Neuron (in vitro differentiated cells): Measurements from ENCODE around the gene MAN1B1.

ENCODE experiments used
- H2AFZ ChIP-seq: one replicate; pipeline ENCODE4 v1.6.1; 2013; ENCODE audit warnings: low read depth, mild to moderate bottlenecking, inconsistent platforms, low read length, moderate library complexity
- H3K27me3 ChIP-seq: one replicate; pipeline ENCODE4 v1.6.1; 2013; ENCODE audit warnings: low read length; ENCODE audit not compliant: insufficient read depth
- H3K36me3 ChIP-seq: one replicate; pipeline ENCODE4 v1.6.1; 2013; ENCODE audit warnings: low read length; ENCODE audit not compliant: insufficient read depth
- H3K4me1 ChIP-seq: one replicate; pipeline ENCODE4 v1.6.1; 2013; ENCODE audit warnings: low read length; ENCODE audit not compliant: insufficient read depth
- H3K4me3 ChIP-seq: 2 replicates; pipeline ENCODE4 v1.5.1; 2013; ENCODE audit warnings: mild to moderate bottlenecking, low read length, moderate library complexity
- H3K9me3 ChIP-seq: one replicate; pipeline ENCODE4 v1.6.1; 2013; ENCODE audit warnings: low read length

MAN1B1 gene

GRCh38 chr9:137078701-137079400, 7.9 kb upstream of the MAN1B1 start:
- H3K4me3 ChIP-seq, result no peak overlapping the region

GRCh38 chr9:137079401-137079787, 7.4 kb upstream of the MAN1B1 start:
- no peak overlapping the region for H3K4me3 ChIP-seq
- peaks cover 82% of the 10 kb centered on the region for H3K27me3 ChIP-seq
- no peak overlapping the region for H2AFZ ChIP-seq
- no peaks in the 10 kb centered on the region for H3K36me3 ChIP-seq
- H3K9me3 ChIP-seq, result no peaks in the 10 kb centered on the region
- H3K4me1 ChIP-seq, result peaks cover 11% of the 10 kb centered on the region

More at GRCh38 chr9:137078701-137079400, 7.9 kb upstream of the MAN1B1 start:
- H2AFZ ChIP-seq, result no peak overlapping the region
- H3K9me3 ChIP-seq, result no peaks in the 10 kb centered on the region
- no peaks in the 10 kb centered on the region for H3K36me3 ChIP-seq
- H3K4me1 ChIP-seq, result peaks cover 11% of the 10 kb centered on the region
- H3K27me3 ChIP-seq, result peaks cover 85% of the 10 kb centered on the region

GRCh38 chr9:137080260-137081122, 6.3 kb upstream of the MAN1B1 start:
- Histone ChIP-seq H3K4me3 (no peak overlapping the region), H3K4me1 (peaks cover 11% of the 10 kb centered on the region), H3K36me3 (no peaks in the 10 kb centered on the region), H3K27me3 (peaks cover 73% of the 10 kb centered on the region), H2AFZ (no peak overlapping the region), H3K9me3 (no peaks in the 10 kb centered on the region)

GRCh38 chr9:137082222-137082924, 4.4 kb upstream of the MAN1B1 start:
- Histone ChIP-seq H3K4me1 (peaks cover 18% of the 10 kb centered on the region), H3K9me3 (no peaks in the 10 kb centered on the region), H3K27me3 (peaks cover 61% of the 10 kb centered on the region), H3K4me3 (no peak overlapping the region), H3K36me3 (no peaks in the 10 kb centered on the region), H2AFZ (no peak overlapping the region)

- Histone ChIP-seq H3K36me3 (no peaks in the 10 kb centered on the region), H3K4me1 (peaks cover 20% of the 10 kb centered on the region), H3K4me3 (no peak overlapping the region), H3K27me3 (peaks cover 56% of the 10 kb centered on the region), H2AFZ (no peak overlapping the region), H3K9me3 (no peaks in the 10 kb centered on the region)
These were observed 3.9 kb upstream of the MAN1B1 start for GRCh38 chr9:137082925-137083290.

- Histone ChIP-seq H3K27me3 (peaks cover 50% of the 10 kb centered on the region), H3K36me3 (no peaks in the 10 kb centered on the region), H3K4me1 (peaks cover 20% of the 10 kb centered on the region), H3K9me3 (no peaks in the 10 kb centered on the region), H2AFZ (no peak overlapping the region), H3K4me3 (no peak overlapping the region)
These were observed 3.3 kb upstream of the MAN1B1 start for GRCh38 chr9:137083394-137084004.

- H3K36me3 ChIP-seq, result no peaks in the 10 kb centered on the region
- H3K4me1 ChIP-seq, result peaks cover 20% of the 10 kb centered on the region
- no peaks in the 10 kb centered on the region for H3K9me3 ChIP-seq
- H3K27me3 ChIP-seq, result peaks cover 40% of the 10 kb centered on the region
- H3K4me3 ChIP-seq, result no peak overlapping the region
- H2AFZ ChIP-seq, result no peak overlapping the region
These were observed 2.3 kb upstream of the MAN1B1 start for GRCh38 chr9:137084526-137084925.

GRCh38 chr9:137085920-137086530, 760 bp upstream of the MAN1B1 start:
- peaks cover 26% of the 10 kb centered on the region for H3K27me3 ChIP-seq
- peak overlapping the region; percentile 16 for H2AFZ ChIP-seq
- no peaks in the 10 kb centered on the region for H3K9me3 ChIP-seq
- H3K36me3 ChIP-seq, result peaks cover 9% of the 10 kb centered on the region
- H3K4me3 ChIP-seq, result peak overlapping the region; percentile 72
- H3K4me1 ChIP-seq, result peaks cover 20% of the 10 kb centered on the region

GRCh38 chr9:137087409-137087925, 682 bp downstream of the MAN1B1 start:
- H3K4me1 ChIP-seq, result peaks cover 20% of the 10 kb centered on the region
- peak overlapping the region; percentile 72 for H3K4me3 ChIP-seq
- peaks cover 14% of the 10 kb centered on the region for H3K27me3 ChIP-seq
- H3K9me3 ChIP-seq, result no peaks in the 10 kb centered on the region
- H2AFZ ChIP-seq, result peak overlapping the region; percentile 79
- H3K36me3 ChIP-seq, result peaks cover 9% of the 10 kb centered on the region

- H2AFZ ChIP-seq, result no peak overlapping the region
- H3K4me3 ChIP-seq, result peak overlapping the region; percentile 72
- H3K9me3 ChIP-seq, result no peaks in the 10 kb centered on the region
- peaks cover 11% of the 10 kb centered on the region for H3K36me3 ChIP-seq
- H3K27me3 ChIP-seq, result peaks cover 8% of the 10 kb centered on the region
- peaks cover 20% of the 10 kb centered on the region for H3K4me1 ChIP-seq
These were observed 1.3 kb downstream of the MAN1B1 start for GRCh38 chr9:137088121-137088520.

GRCh38 chr9:137089232-137089947, 2.6 kb downstream of the MAN1B1 start:
- Histone ChIP-seq H3K4me1 (peaks cover 15% of the 10 kb centered on the region), H3K27me3 (no peaks in the 10 kb centered on the region), H3K9me3 (no peaks in the 10 kb centered on the region), H3K36me3 (peaks cover 11% of the 10 kb centered on the region), H3K4me3 (no peak overlapping the region), H2AFZ (no peak overlapping the region)
